Activated CD4-positive, alpha-beta memory T cell treated with anti-CD3 and anti-CD28 coated beads for 36 hours (primary cell): ENCODE results near the gene GJE1. TPM values are rescaled to one million over a fixed set of nuclear protein-coding genes. Genes with fewer than 3 reads are reported as not detected.

ENCODE experiments used
- CTCF ChIA-PET: fragments of 350-600 bp; sonication (Branson Sonifier 250); formaldehyde crosslinking; loops from one replicate; lab custom pipeline; 2021; ENCODE audit warnings: antibody characterized with exemption, inconsistent platforms; lab: Charles Lee
- POLR2A ChIA-PET: fragments of 350-600 bp; sonication (Branson Sonifier 250); formaldehyde crosslinking; loops from one replicate; lab custom pipeline; 2021; ENCODE audit warnings: antibody characterized with exemption; lab: Charles Lee
- DNase-seq: peaks from one replicate; pipeline ENCODE4 v3.0.0-alpha.2; 2020
- H3K27ac Mint-ChIP-seq: one replicate; pipeline ENCODE4 v1.8.0; 2021; ENCODE audit warnings: mixed read lengths
- H3K27me3 Mint-ChIP-seq: one replicate; pipeline ENCODE4 v1.8.0; 2021; ENCODE audit warnings: mixed read lengths
- H3K36me3 Mint-ChIP-seq: one replicate; pipeline ENCODE4 v1.8.0; 2021; ENCODE audit warnings: mixed read lengths
- H3K4me1 Mint-ChIP-seq: one replicate; pipeline ENCODE4 v1.8.0; 2021; ENCODE audit warnings: low read depth, mixed read lengths
- H3K4me3 Mint-ChIP-seq: one replicate; pipeline ENCODE4 v1.8.0; 2021; ENCODE audit warnings: mild to moderate bottlenecking, mixed read lengths
- H3K9me3 Mint-ChIP-seq: one replicate; pipeline ENCODE4 v1.8.0; 2021; ENCODE audit warnings: mixed read lengths
- intact Hi-C: fragments of 100-400 bp; cut with micrococcal nuclease; formaldehyde crosslinking; loops from one replicate; pipeline ENCODE4 v1.15.1; 2023
- total RNA-seq, 2 experiments: library from RNA; stranded (reverse); gene quantifications; one replicate each; pipeline ENCODE4 v1.2.3, GENCODE V29; 2021

GJE1 gene
- total RNA-seq, 2 experiments from 2014 or later, result not detected

GRCh38 chr6:142167486-142167885 lies 34.8 kb downstream of the GJE1 start:
- no peaks in the 10 kb centered on the region for H3K9me3 Mint-ChIP-seq
- no peak overlapping the region for H3K27ac Mint-ChIP-seq
- peaks cover 19% of the 10 kb centered on the region for H3K36me3 Mint-ChIP-seq
- no peaks in the 10 kb centered on the region for H3K27me3 Mint-ChIP-seq
- no peak for DNase-seq
- intact Hi-C loops, result no loop called here
- ChIA-PET CTCF (interaction anchor here (1.0 to 4.0 kb wide), 2 partner anchors 11 to 21 kb away, joined by 3 to 30 read pairs; no protein-coding TSS in a partner anchor), POLR2A (no interaction called here)
- no peak overlapping the region for H3K4me3 Mint-ChIP-seq
- peaks cover 9% of the 10 kb centered on the region for H3K4me1 Mint-ChIP-seq

- CTCF ChIA-PET, result interaction anchor here (0.7 to 1.6 kb wide), 2 partner anchors 11 to 15 kb away, joined by 3 to 5 read pairs; no protein-coding TSS in a partner anchor
- intact Hi-C loops, result no loop called here
- no peaks in the 10 kb centered on the region for H3K27me3 Mint-ChIP-seq
Measured at GRCh38 chr6:142171351-142171750, 38.6 kb downstream of the GJE1 start.

DNA sequence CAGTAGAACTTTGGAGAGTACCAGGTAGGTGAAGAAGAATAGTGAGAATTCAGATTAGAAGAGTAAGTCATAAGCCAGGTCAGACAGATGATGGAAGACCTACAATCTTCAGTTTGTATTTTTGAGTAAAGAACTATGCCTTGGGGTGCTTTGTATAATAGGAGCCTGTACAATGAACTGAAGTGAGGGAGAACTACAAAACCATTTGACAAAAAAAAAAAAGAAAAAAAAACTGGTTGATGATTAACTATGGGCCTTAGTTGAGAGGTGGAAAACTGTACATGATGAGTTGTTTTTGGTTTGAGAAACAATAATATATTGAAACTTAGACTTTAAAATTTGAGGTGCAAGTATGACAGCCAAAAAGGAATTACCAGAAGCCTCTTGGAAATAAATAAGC lies 40.0 kb downstream of the GJE1 start:
- peaks cover 56% of the 10 kb centered on the region for H3K36me3 Mint-ChIP-seq
- DNase-seq, result no peak
- no peak overlapping the region for H3K27ac Mint-ChIP-seq
- intact Hi-C loops, result no loop called here
- H3K4me1 Mint-ChIP-seq, result no peaks in the 10 kb centered on the region
- ChIA-PET CTCF (interaction anchor here (1.6 kb wide), 1 partner anchor 16 kb away, joined by 5 read pairs; no protein-coding TSS in a partner anchor), POLR2A (no interaction called here)
- no peaks in the 10 kb centered on the region for H3K27me3 Mint-ChIP-seq
- no peak overlapping the region for H3K4me3 Mint-ChIP-seq
- peaks cover 12% of the 10 kb centered on the region for H3K9me3 Mint-ChIP-seq

More at GRCh38 chr6:142171351-142171750, 38.6 kb downstream of the GJE1 start:
- Mint-ChIP-seq H3K4me1 (no peaks in the 10 kb centered on the region), H3K4me3 (no peak overlapping the region), H3K27ac (no peak overlapping the region), H3K36me3 (peaks cover 48% of the 10 kb centered on the region), H3K9me3 (peaks cover 2% of the 10 kb centered on the region)
- no peak for DNase-seq
- POLR2A ChIA-PET, result no interaction called here

- POLR2A ChIA-PET, result no interaction called here
- H3K4me3 Mint-ChIP-seq, result no peak overlapping the region
- no peaks in the 10 kb centered on the region for H3K4me1 Mint-ChIP-seq
- H3K27ac Mint-ChIP-seq, result no peak overlapping the region
- intact Hi-C loops, result no loop called here
- H3K27me3 Mint-ChIP-seq, result no peaks in the 10 kb centered on the region
- CTCF ChIA-PET, result no interaction called here
- DNase-seq, result no peak
- peaks cover 60% of the 10 kb centered on the region for H3K36me3 Mint-ChIP-seq
- peaks cover 18% of the 10 kb centered on the region for H3K9me3 Mint-ChIP-seq
Measured at GRCh38 chr6:142173980-142174379, 41.3 kb downstream of the GJE1 start.

- ChIA-PET CTCF (no interaction called here), POLR2A (no interaction called here)
- Mint-ChIP-seq H3K9me3 (peaks cover 18% of the 10 kb centered on the region), H3K4me3 (no peak overlapping the region), H3K4me1 (no peaks in the 10 kb centered on the region), H3K27ac (no peak overlapping the region), H3K27me3 (no peaks in the 10 kb centered on the region), H3K36me3 (peaks cover 60% of the 10 kb centered on the region)
- DNase-seq, result no peak
- intact Hi-C loops, result no loop called here
Measured at GRCh38 chr6:142174703-142175102, 42.0 kb downstream of the GJE1 start.

DNA sequence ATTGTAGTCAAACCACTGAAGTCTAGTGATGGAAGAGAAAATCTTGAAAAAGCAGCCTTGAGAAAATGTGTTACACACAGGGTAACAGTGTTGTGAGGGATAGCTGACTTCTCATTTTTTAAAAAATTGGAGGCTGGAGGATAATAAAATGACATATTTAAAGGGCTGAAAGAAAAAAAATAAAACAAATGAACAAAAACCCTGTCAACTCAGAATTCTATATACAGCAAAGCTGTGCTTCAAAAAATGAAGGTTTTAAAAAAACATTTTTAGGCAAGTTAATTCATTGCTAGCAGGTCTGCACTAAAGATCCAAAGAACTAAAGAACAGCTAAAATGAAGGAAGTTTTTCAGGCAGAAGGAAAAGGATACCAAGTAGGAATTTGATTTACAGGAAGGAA lies 45.4 kb downstream of the GJE1 start:
- Mint-ChIP-seq H3K4me3 (no peak overlapping the region), H3K9me3 (peaks cover 18% of the 10 kb centered on the region), H3K27me3 (no peaks in the 10 kb centered on the region), H3K27ac (no peak overlapping the region), H3K36me3 (peaks cover 48% of the 10 kb centered on the region), H3K4me1 (peaks cover 3% of the 10 kb centered on the region)
- no peak for DNase-seq
- CTCF ChIA-PET, result interaction anchor here (1.2 kb wide), 1 partner anchor 22 kb away, joined by 4 read pairs; no protein-coding TSS in a partner anchor
- intact Hi-C loops, result no loop called here
- POLR2A ChIA-PET, result no interaction called here

DNA sequence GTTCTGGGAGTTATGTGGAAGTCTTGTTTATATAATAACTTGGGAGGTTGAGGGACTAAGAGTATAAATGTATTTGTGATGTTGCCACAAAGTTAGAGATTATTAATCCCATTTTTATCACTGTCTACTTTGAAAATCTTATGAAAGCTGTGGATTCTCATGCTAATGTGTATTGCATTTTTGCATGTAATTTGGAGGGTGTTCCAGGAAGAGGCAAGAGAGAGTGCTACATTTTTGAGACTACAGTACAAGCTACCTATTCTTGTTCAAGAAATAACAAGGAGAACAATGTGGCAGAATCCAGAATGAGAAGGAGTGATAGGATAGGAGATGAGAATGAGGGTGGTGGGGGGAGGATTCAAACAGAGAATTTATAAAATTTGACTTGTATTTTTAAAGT lies 49.3 kb downstream of the GJE1 start:
- Mint-ChIP-seq H3K27ac (no peak overlapping the region), H3K4me3 (no peak overlapping the region), H3K36me3 (peaks cover 19% of the 10 kb centered on the region), H3K27me3 (no peaks in the 10 kb centered on the region), H3K4me1 (peaks cover 3% of the 10 kb centered on the region), H3K9me3 (peaks cover 12% of the 10 kb centered on the region)
- no peak for DNase-seq
- POLR2A ChIA-PET, result no interaction called here
- intact Hi-C loops, result no loop called here
- CTCF ChIA-PET, result interaction anchor here (2.4 kb wide), 1 partner anchor 26 kb away, joined by 7 read pairs; no protein-coding TSS in a partner anchor

GRCh38 chr6:142183351-142183750 lies 50.6 kb downstream of the GJE1 start:
- Mint-ChIP-seq H3K27ac (no peak overlapping the region), H3K4me3 (no peak overlapping the region)
- intact Hi-C loops, result no loop called here

DNA sequence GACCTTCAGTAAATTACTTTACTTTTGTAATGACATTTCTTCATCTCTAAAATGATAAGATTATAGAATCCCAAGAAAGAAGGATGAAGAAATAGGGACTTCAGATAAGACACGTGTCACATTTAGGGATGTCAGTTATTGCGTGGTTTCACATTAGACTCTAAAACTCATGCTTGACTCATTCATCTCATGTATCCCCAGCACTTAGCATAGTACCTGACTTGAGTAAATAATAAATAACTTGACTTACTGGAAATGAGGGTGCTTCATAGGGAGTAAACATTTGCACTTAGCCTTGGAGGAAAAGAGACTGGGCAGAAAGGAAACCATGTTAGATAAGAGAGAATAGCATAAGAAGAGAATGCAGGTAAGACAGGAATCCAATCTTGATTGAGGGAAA lies 51.6 kb downstream of the GJE1 start:
- H3K27me3 Mint-ChIP-seq, result no peaks in the 10 kb centered on the region
- no peak overlapping the region for H3K4me3 Mint-ChIP-seq
- intact Hi-C loops, result no loop called here
- CTCF ChIA-PET, result interaction anchor here (2.4 kb wide), 1 partner anchor 28 kb away, joined by 7 read pairs; no protein-coding TSS in a partner anchor
- peaks cover 7% of the 10 kb centered on the region for H3K36me3 Mint-ChIP-seq
- no peak overlapping the region for H3K27ac Mint-ChIP-seq
- POLR2A ChIA-PET, result no interaction called here
- H3K4me1 Mint-ChIP-seq, result peaks cover 3% of the 10 kb centered on the region
- H3K9me3 Mint-ChIP-seq, result no peaks in the 10 kb centered on the region
- no peak for DNase-seq

More at GRCh38 chr6:142183351-142183750, 50.6 kb downstream of the GJE1 start:
- Mint-ChIP-seq H3K9me3 (peaks cover under 1% of the 10 kb centered on the region), H3K36me3 (peaks cover 5% of the 10 kb centered on the region), H3K27me3 (no peaks in the 10 kb centered on the region), H3K4me1 (peaks cover 3% of the 10 kb centered on the region)
- ChIA-PET CTCF (interaction anchor here (2.4 kb wide), 1 partner anchor 27 kb away, joined by 7 read pairs; no protein-coding TSS in a partner anchor), POLR2A (no interaction called here)
- no peak for DNase-seq

Other genes with a start within 250 kb of the GJE1 start
- not detected for gene NMBR, start 14.2 kb downstream of the GJE1 start, total RNA-seq
- gene VTA1, start 14.3 kb downstream of the GJE1 start, total RNA-seq, result 10 to 100 TPM; 43.5 to 47.4 TPM
- gene ADGRG6, start 169.1 kb downstream of the GJE1 start, total RNA-seq, result under 1 TPM; 0.12 to 0.55 TPM